ENCODE measurements around the gene STUB1. TPM values are rescaled to one million over a fixed set of nuclear protein-coding genes. Genes with fewer than 3 reads are reported as not detected.
A peak's percentile ranks its signal among the peaks of the same experiment; 100 is the strongest.

Gene STUB1
- total RNA-seq, 1 donor from 2014 or later, result 87.5 TPM

- ATAC-seq, result no peak
Measured at GRCh38 chr16:698911-699671, 18.9 kb downstream of the STUB1 start.

DNA sequence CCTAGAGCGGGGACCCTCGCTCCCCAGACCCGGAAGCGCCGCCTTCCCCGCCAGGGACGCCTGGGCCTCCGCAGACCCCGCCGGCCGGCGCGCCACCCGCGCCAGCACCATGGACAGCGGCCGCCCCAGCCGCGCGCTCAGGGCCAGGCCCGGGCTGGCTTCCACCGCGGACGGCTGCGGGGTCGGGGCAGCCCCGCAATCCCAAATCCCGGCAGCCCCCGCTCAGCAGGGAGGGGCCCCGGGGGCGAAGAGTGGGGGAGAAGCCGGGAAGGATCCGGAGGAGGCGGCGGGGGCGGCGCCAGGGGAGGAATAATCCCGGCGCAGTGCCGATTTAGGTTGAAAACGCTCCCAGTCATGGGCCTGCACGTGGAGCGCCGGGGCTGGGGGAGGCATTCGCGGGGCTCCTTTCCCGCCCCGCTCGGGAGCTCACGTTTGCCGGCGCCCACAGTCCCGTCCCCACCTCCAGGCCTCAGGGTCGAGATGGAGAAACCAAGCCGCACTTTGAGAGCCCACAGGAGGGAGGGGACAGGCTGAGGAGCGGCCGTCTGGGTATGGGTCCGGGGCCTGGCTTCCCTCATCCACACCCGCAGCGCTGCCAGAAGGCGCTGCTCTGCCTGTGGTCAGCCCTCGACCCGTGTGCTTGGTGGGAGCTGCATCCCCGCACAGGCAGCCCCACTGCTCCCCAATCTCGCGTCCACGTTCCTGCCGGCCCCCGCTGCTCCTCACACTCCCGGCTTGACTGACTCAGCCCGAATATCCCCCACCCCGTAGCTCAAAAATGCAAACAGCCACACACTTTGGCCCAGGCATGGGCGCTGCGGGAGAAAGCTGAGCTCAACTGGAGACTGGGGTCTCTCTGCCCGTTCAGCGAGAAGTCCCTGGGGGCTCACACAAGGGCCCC is 20.7 kb downstream of the STUB1 start:
- no peak for ATAC-seq

GRCh38 chr16:702341-702740 is 22.1 kb downstream of the STUB1 start:
- ATAC-seq, result no peak

GRCh38 chr16:703406-703805 is 23.2 kb downstream of the STUB1 start:
- ATAC-seq, result no peak

- ATAC-seq, result no peak
Measured at GRCh38 chr16:704047-704446, 23.8 kb downstream of the STUB1 start.

DNA sequence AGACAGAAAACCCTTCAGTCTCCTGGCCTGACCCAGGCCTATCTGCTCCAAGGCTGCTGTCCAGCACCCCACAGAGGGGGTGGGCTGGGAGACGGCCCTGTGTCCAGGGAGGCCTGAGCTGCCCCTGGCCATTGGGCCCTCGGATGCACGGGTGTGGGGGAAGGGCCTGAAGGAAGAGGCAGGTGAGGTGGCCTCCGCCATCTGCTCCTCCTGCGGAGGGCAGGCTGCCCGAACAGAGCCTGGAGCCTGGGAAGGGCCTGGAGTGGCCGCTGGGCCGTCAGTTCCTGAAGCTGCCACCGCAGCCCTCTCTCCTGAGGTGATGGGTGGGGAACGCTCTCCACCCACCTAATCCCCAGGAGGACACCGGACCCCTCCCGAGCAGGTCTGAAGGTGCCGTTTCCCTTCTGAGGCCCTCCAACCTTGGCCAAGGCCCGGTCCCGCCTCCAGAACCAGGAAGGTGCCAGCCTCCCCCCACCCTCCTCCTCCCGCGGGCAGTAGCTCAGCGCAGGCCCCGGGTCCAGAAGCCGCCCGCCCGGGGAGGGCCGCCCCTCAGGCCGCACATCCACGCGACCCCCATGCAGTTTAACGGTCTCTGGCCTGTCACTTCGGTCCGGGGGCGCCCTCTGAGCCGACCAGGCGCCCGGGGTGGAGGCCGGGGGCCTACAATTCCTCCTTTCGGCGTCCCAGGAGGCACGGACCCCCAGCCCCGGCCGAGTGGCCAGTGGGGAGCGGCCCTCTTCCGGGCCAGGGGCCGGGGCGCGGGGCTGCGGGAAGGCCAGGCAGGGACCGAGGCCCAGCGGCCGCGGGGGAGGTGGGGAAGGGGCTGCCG is 24.6 kb downstream of the STUB1 start:
- no peak for ATAC-seq

- no peak for ATAC-seq
Measured at GRCh38 chr16:705431-706188, 25.4 kb downstream of the STUB1 start, which contains the start of gene FBXL16. TSS of gene FBXL16 (minus strand) at chr16:705801. CDS start at chr16:697405, 8,396 bp downstream.

DNA sequence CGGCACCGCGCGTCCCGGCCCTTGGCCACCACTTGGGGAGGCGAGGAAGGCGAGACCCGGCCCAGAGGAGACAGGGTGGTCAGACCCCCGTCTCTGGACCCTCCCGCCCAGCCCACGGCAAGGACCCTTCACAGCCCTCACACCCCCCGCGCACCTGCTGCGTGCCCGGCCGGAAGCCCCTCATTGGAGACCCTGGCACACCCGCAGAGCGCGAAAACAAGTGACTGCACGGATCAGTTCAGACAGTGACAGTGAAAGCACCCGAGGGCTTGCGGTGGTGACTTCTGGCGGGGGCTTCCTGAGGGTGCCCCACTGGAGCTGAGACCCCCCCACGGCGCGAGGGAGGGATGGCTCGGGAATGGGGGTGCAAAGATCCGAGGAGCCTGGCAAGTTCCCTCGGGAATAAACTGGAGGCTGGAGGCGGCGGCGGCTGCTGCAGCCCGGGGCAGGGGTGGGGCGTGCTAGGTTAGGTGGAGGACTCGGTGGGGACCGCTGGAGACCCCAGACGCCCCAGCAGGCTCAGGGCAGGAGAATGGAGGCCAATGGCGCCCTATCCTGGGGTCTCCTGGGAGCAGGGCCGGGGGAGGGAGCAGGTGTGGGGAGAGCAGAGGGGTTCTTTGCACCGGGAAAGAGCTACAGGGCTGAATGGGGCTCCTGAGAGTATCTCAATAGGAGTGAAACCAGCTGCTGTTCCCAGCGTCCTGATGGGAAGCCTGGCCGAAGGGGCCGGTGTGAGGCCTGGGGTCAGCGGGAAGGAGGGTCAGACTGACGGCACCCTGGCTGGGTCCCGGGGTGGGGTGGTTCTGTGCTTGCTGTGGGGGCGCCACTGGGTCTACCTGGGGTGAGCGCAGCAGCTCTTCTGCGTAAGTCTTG is 26.2 kb downstream of the STUB1 start:
- ATAC-seq, result no peak

DNA sequence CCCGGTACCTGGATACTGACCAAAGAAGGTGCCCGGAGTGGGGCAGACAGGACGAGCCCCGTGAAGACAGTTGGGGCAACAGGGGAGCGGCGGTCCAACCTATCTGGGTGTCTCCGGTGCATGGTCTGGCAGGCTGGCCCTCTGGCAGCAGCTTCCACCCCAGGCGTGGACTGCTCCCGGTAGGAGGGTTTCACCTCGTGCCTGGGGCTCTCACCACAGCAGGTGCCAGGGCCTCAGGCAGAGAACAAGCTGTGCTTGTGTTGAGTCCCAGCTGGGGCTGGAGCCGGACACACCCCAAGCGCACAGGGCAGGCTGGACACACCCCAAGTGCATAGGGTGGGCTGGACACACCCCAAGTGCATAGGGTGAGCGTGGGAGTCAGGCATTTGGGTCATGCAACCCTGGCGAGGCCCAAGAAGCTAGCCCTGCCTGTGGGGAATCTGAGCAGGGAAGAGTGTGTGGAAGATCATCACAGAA is 26.9 kb downstream of the STUB1 start:
- ATAC-seq, result peak; percentile 7

DNA sequence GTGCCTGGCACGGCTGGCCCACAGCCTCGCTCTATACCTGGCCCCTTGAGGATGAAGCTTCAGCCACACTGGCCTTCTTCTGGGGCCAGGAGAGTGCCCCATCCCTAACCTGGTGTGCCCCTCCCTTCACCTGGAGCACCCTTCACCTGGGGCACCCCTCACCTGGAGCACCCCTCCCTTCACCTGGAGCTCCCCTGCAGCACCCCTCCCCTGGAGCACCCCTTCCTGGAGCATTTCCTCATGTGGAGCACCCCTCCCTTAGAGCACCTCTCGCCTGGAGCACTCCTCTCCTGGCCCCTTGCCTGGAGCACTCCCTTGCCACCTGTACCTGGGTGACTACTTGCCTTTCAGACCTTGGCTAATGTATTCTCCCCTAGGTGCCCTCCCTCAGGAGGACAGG is 27.8 kb downstream of the STUB1 start:
- no peak for ATAC-seq

GRCh38 chr16:708959-709358 is 28.7 kb downstream of the STUB1 start:
- ATAC-seq, result no peak

GRCh38 chr16:709566-710499 is 29.6 kb downstream of the STUB1 start:
- no peak for ATAC-seq

DNA sequence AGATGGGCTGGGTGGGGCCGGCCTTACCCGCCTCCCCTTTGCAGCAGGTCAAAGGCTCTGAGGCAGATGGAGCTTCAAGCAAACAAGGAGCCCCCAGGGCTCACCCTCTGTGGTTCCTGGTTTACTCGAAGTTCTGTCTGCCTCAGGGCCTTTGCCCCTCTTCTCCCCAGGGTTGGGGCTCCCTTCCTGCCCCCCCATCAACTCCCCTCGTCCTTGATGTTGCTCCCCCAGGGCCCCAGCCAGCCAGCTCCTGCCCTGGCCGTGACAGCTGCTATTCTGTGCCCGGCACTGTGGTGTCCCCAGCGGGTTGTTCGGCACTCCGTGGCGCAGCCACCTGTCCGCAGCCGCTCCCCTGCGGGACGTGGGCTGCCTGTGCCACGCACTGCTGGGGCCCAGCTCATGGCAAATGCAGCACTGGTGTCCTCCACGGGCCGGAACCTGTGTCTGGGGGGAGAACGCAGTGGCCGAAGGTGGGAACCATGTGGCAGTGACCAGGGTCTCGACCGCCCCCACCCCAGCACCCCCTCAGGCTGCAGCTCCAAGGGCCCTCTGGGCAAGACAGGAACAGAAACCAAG is 30.4 kb downstream of the STUB1 start:
- no peak for ATAC-seq

DNA sequence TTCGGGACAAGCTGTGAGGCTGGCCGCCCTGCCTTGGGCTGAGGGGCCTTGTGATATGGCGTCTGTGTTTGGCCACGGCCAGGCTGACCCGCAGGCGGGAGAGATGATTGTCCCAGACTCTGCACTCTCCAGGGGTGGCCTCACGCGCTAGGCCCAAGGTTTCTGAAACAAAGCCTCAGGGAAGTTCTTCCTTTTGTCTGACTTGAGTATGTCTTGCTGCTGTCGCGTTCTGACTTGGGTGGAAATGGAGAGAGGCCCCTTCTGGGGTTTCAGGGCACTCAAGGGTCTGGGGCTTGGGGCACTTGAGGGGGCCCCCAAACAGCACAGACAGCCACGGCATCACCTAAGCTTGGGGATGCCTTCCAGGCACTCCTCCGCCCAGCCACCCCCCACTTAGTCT is 30.9 kb downstream of the STUB1 start:
- ATAC-seq, result no peak

GRCh38 chr16:711548-712320 is 31.5 kb downstream of the STUB1 start:
- peak; percentile 48 for ATAC-seq

- peak; percentile 28 for ATAC-seq
Measured at GRCh38 chr16:712740-713250, 32.6 kb downstream of the STUB1 start.

DNA sequence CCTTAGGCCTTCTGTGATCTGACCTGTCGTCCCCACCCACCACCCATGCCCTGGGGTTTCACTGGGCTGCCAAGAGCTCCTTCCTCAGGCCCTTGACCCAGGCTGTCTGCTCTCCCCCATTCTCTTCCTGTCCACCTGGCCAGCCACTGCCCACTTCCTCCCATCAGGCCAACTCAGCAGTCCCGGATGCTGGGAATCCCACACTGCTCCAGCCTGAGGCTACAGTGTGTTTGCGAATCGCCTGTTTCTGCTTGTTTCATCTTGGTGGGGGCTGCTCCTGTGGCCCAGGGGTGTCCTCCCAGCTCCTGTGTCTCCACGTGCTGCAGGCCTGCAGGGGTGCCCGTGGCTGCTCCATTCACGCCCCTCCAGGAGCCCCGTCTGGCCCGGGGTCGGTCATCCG is 33.9 kb downstream of the STUB1 start:
- no peak for ATAC-seq

All from esophagus mucosa (tissue), 1 donor.